HepG2 (cell line): Measurements from ENCODE around the gene C14orf93. TPM values are rescaled to one million over a fixed set of nuclear protein-coding genes. Genes with fewer than 3 reads are reported as not detected.
"Not testable (repeated sequence)": the region's sequence is repeated elsewhere in the genome, so short reads cannot be mapped to it uniquely, and the experiment has no call there.

ENCODE experiments used
- ATF7 ChIP-seq, 2 experiments: fragments of 450-650 bp in 1 of 2; sonication (generic) in 1 of 2; formaldehyde crosslinking in 1 of 2; IDR thresholded peaks; 2 replicates each; pipeline versions ENCODE4 v1.4.0 to v1.6.1; 2016 to 2020; ENCODE audit warnings: antibody characterized with exemption in 1 of 2, mild to moderate bottlenecking in 1 of 2, missing genetic modification reagents in 1 of 2
- CEBPG ChIP-seq: IDR thresholded peaks from 2 replicates; pipeline ENCODE4 v1.6.1; 2016
- CREB1 ChIP-seq, 2 experiments: fragments of 450-650 bp in 1 of 2; IDR thresholded peaks; 2 replicates each; pipeline ENCODE4 v1.6.1; 2016 to 2017; ENCODE audit warnings: control low read depth in 1 of 2, mild to moderate bottlenecking in 1 of 2, missing compliant biosample characterization in 1 of 2, missing genetic modification characterization in 1 of 2
- CREM ChIP-seq, 2 experiments: sonication (generic) in 1 of 2; formaldehyde crosslinking in 1 of 2; IDR thresholded peaks; 2 replicates each; pipeline versions ENCODE4 v1.4.0 to v1.6.1; 2016 to 2020; ENCODE audit warnings: antibody characterized with exemption in 1 of 2, mild to moderate bottlenecking in 1 of 2, missing genetic modification reagents in 1 of 2
- MIXL1 ChIP-seq: IDR thresholded peaks from 2 replicates; pipeline ENCODE4 v1.6.1; 2016
- RBM39 ChIP-seq: fragments of 200-400 bp; formaldehyde crosslinking; IDR thresholded peaks from one replicate; pipeline ENCODE4 v1.6.1; 2018; ENCODE audit warnings: antibody characterized with exemption, mild to moderate bottlenecking, low read depth, low read length; ENCODE audit not compliant: poor library complexity, severe bottlenecking
- SMYD3 ChIP-seq: sonication (generic); formaldehyde crosslinking; IDR thresholded peaks from 2 replicates; pipeline ENCODE4 v1.8.1; 2023; ENCODE audit warnings: mild to moderate bottlenecking, missing genetic modification reagents
- SP5 ChIP-seq: IDR thresholded peaks from 2 replicates; pipeline ENCODE4 v1.6.1; 2016; ENCODE audit warnings: low read depth, borderline replicate concordance
- TBL1XR1 ChIP-seq: fragments of 150-350 bp; IDR thresholded peaks from 2 replicates; pipeline ENCODE4 v1.6.1; 2014; ENCODE audit warnings: borderline replicate concordance, low read length; ENCODE audit not compliant: partially characterized antibody
- THYN1 ChIP-seq: sonication (generic); formaldehyde crosslinking; IDR thresholded peaks from 2 replicates; pipeline ENCODE4 v1.8.1; 2023; ENCODE audit warnings: low read depth, mild to moderate bottlenecking, moderate library complexity, missing genetic modification reagents, borderline replicate concordance
- ZFP37 ChIP-seq: sonication (generic); formaldehyde crosslinking; IDR thresholded peaks from 2 replicates; pipeline ENCODE4 v1.4.0; 2020; ENCODE audit warnings: missing genetic modification reagents, borderline replicate concordance
- ZFP41 ChIP-seq: sonication (generic); formaldehyde crosslinking; IDR thresholded peaks from 2 replicates; pipeline ENCODE4 v1.4.0; 2020; ENCODE audit warnings: mild to moderate bottlenecking, missing genetic modification reagents, borderline replicate concordance
- ZFP90 ChIP-seq: sonication (generic); formaldehyde crosslinking; IDR thresholded peaks from 2 replicates; pipeline ENCODE4 v1.8.0; 2022; ENCODE audit warnings: missing genetic modification reagents, mild to moderate bottlenecking, inconsistent platforms, borderline replicate concordance
- ZNF367 ChIP-seq: sonication (generic); formaldehyde crosslinking; IDR thresholded peaks from 2 replicates; pipeline ENCODE4 v1.4.0; 2020; ENCODE audit warnings: missing genetic modification reagents, borderline replicate concordance
- ZNF547 ChIP-seq: sonication (generic); formaldehyde crosslinking; IDR thresholded peaks from 2 replicates; pipeline ENCODE4 v1.5.1; 2020; ENCODE audit warnings: mild to moderate bottlenecking, missing genetic modification reagents
- polyA plus RNA-seq, 8 experiments: library from polyadenylated mRNA; depleted of rRNA in 3 of 8; stranded (reverse) in 7 of 8; unstranded in 1 of 8; fragments of >200 nt; fragmentation: Illumina TruSeq in 4 of 8; extraction: Trizol in 4 of 8; gene quantifications; 2 replicates each; pipeline versions ENCODE4 v1.2.1 to v1.2.3, GENCODE V29; 2011 to 2016; ENCODE audit warnings: low read depth in 4 of 8, missing spikeins in 1 of 8, mixed read lengths in 1 of 8; ENCODE audit not compliant: insufficient read depth in 1 of 8
- total RNA-seq, 5 experiments: library from RNA; depleted of rRNA; stranded (reverse); fragments of >200 nt; fragmentation: Illumina TruSeq; extraction: Trizol; gene quantifications; 2 replicates each; pipeline ENCODE4 v1.2.3, GENCODE V29; 2016; ENCODE audit warnings: low read depth in 1 of 5
- TF ChIP-seq, protein P1 (sequence below): sonication (generic); formaldehyde crosslinking; IDR thresholded peaks from 2 replicates; pipeline ENCODE4 v1.4.0; 2020; ENCODE audit warnings: missing genetic modification reagents
- TF ChIP-seq, protein P2 (sequence below): IDR thresholded peaks from 2 replicates; pipeline ENCODE4 v1.6.1; 2016; ENCODE audit warnings: missing genetic modification reagents, missing compliant biosample characterization
- TF ChIP-seq, protein P3 (sequence below): sonication (generic); formaldehyde crosslinking; IDR thresholded peaks from 2 replicates; pipeline ENCODE4 v1.5.0; 2020; ENCODE audit warnings: mild to moderate bottlenecking, missing genetic modification reagents, moderate library complexity

Gene C14orf93
- total and polyA plus RNA-seq, 2 of the 13 experiments (the other 11 are each of a cell fraction or from before 2014, with no cell fraction given): 11.4 to 22.5 TPM

DNA sequence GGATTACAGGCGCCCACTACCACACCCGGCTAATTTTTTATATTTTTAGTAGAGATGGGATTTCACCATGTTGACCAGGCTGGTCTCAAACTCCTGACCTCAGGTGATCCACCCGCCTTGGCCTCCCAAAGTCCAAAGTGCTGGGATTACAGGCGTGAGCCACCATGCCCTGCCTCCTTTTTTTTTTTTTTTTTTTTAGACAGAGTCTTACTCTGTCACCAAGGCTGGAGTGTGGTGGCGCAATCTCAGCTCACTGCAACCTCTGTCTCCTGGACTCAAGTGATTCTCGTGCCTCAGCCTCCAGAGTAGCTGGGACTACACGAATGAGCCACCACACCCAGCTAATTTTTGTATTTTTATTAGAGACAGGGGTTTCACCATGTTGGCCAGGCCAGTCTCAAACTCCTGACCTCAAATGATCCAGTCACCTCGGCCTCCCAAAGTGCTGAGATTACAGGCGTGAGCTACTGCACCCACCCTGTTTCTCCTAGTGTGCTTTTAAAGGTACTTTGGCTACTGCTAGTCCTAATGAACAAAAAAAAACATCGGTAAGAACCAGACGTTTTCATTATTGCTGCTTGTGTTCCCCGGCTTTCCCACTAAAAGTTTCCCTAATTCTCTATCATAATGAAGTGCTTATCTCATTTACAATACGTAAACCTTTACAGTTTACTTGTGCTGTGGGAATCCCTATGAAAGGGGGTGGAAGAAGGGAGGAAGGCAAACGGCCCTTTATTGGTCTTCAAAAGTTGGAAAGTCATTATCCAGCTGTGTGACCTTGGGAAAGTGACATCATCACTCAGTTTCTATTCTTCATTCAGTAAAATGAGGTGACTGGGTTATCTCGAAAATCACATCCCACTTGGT lies 43.8 kb downstream of the C14orf93 start (continued):
- TF ChIP-seq, protein P1, sequence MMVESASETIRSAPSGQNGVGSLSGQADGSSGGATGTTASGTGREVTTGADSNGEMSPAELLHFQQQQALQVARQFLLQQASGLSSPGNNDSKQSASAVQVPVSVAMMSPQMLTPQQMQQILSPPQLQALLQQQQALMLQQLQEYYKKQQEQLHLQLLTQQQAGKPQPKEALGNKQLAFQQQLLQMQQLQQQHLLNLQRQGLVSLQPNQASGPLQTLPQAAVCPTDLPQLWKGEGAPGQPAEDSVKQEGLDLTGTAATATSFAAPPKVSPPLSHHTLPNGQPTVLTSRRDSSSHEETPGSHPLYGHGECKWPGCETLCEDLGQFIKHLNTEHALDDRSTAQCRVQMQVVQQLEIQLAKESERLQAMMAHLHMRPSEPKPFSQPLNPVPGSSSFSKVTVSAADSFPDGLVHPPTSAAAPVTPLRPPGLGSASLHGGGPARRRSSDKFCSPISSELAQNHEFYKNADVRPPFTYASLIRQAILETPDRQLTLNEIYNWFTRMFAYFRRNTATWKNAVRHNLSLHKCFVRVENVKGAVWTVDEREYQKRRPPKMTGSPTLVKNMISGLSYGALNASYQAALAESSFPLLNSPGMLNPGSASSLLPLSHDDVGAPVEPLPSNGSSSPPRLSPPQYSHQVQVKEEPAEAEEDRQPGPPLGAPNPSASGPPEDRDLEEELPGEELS (CRISPR knock-in tag): peak; percentile 42
- TF ChIP-seq ZFP90: 0 out of 2 replicates have a peak, but pooled peaks have one; percentile 26
- peak; percentile 57 for TF ChIP-seq TBL1XR1
- TF ChIP-seq CREB1 (IDR thresholded peaks at IDR 0.05): peak; percentile 89
- not testable (repeated sequence) for TF ChIP-seq CREB1, CREM, ATF7 (CRISPR knock-in tag; IDR thresholded peaks at IDR 0.05)
- peak; percentile 80; the same call in 1 of the 2 replicates for TF ChIP-seq SMYD3 (CRISPR knock-in tag)
- peak; percentile 44 for TF ChIP-seq RBM39
- TF ChIP-seq, protein P2, sequence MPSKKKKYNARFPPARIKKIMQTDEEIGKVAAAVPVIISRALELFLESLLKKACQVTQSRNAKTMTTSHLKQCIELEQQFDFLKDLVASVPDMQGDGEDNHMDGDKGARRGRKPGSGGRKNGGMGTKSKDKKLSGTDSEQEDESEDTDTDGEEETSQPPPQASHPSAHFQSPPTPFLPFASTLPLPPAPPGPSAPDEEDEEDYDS (CRISPR knock-in tag): peak; percentile 31; the same call in 1 of the 2 replicates
- TF ChIP-seq SP5 (CRISPR knock-in tag): peak; percentile 32; the same call in 1 of the 2 replicates
- TF ChIP-seq CEBPG: peak; percentile 96
- 0 out of 2 replicates have a peak, but pooled peaks have one; percentile 79 for TF ChIP-seq ZNF367 (CRISPR knock-in tag)
- TF ChIP-seq, protein P3, sequence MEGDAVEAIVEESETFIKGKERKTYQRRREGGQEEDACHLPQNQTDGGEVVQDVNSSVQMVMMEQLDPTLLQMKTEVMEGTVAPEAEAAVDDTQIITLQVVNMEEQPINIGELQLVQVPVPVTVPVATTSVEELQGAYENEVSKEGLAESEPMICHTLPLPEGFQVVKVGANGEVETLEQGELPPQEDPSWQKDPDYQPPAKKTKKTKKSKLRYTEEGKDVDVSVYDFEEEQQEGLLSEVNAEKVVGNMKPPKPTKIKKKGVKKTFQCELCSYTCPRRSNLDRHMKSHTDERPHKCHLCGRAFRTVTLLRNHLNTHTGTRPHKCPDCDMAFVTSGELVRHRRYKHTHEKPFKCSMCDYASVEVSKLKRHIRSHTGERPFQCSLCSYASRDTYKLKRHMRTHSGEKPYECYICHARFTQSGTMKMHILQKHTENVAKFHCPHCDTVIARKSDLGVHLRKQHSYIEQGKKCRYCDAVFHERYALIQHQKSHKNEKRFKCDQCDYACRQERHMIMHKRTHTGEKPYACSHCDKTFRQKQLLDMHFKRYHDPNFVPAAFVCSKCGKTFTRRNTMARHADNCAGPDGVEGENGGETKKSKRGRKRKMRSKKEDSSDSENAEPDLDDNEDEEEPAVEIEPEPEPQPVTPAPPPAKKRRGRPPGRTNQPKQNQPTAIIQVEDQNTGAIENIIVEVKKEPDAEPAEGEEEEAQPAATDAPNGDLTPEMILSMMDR (CRISPR knock-in tag): peak; percentile 29; the same call in 1 of the 2 replicates
- TF ChIP-seq THYN1 (CRISPR knock-in tag): peak; percentile 25; the same call in 1 of the 2 replicates
- TF ChIP-seq ZFP41 (CRISPR knock-in tag): 0 out of 2 replicates have a peak, but pooled peaks have one; percentile 18
- 0 out of 2 replicates have a peak, but pooled peaks have one; percentile 33 for TF ChIP-seq ZNF547 (CRISPR knock-in tag)
- peak; percentile 56; the same call in 1 of the 2 replicates for TF ChIP-seq CREM (IDR thresholded peaks at IDR 0.05)
- peak; percentile 95 for TF ChIP-seq ATF7 (IDR thresholded peaks at IDR 0.05)
- TF ChIP-seq ZFP37 (CRISPR knock-in tag): peak; percentile 35; the same call in 1 of the 2 replicates
- peak; percentile 74 for TF ChIP-seq MIXL1 (CRISPR knock-in tag)
